Adrenal gland (tissue), 5 donors: ENCODE measurements around the gene ACSM6.

Experiments
- POLR2A ChIP-seq, 2 donors: fragments of 450-650 bp; IDR thresholded peaks; one replicate each; pipeline ENCODE4 v1.6.1; 2017; ENCODE audit warnings: antibody characterized with exemption in 2 of 2, mild to moderate bottlenecking in 2 of 2, moderate library complexity in 1 of 2
- TF ChIP-seq, protein P1 (sequence below), 6 experiments: fragments of 450-650 bp in 4 of 6; fragments of 200-600 bp in 2 of 6; sonication (generic) in 1 of 6; IDR thresholded peaks; 1 replicate in 5 of 6; 2 replicates in 1 of 6; pipeline versions ENCODE4 v1.5.1 to v1.8.0; 2016 to 2021; ENCODE audit warnings: antibody characterized with exemption in 6 of 6, mild to moderate bottlenecking in 2 of 6, moderate library complexity in 1 of 6
- donor health status: DM: no; HTN: no; CAD: no.

DNA sequence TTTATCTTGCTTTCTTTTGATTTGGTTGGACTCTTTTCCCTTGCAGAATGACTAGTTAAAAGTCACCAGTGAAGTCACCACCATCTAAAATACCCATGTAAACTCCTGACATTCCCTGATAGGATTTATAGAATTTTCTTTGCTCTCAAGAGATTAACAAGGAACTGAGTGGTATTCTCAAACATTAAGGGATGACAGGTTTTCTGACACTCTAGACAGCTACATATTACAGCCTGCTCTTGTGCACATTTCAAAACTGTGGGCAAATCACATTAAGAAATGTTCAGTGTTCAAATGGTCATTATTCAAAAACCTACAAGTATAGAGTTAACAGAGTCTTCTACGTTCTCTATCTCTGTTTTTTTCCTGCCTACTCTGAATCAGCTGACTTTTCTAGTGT is 15.8 kb upstream of the ACSM6 start:
- TF ChIP-seq, protein P1, sequence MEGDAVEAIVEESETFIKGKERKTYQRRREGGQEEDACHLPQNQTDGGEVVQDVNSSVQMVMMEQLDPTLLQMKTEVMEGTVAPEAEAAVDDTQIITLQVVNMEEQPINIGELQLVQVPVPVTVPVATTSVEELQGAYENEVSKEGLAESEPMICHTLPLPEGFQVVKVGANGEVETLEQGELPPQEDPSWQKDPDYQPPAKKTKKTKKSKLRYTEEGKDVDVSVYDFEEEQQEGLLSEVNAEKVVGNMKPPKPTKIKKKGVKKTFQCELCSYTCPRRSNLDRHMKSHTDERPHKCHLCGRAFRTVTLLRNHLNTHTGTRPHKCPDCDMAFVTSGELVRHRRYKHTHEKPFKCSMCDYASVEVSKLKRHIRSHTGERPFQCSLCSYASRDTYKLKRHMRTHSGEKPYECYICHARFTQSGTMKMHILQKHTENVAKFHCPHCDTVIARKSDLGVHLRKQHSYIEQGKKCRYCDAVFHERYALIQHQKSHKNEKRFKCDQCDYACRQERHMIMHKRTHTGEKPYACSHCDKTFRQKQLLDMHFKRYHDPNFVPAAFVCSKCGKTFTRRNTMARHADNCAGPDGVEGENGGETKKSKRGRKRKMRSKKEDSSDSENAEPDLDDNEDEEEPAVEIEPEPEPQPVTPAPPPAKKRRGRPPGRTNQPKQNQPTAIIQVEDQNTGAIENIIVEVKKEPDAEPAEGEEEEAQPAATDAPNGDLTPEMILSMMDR (IDR thresholded peaks at IDR 0.05) = no peak
- no peak for TF ChIP-seq POLR2A (IDR thresholded peaks at IDR 0.05)
